C4-2B (cell line): Measurements from ENCODE around the gene TRIM29.

Experiments used
- ZFX ChIP-seq: fragments of 450-650 bp; IDR thresholded peaks from 2 replicates; pipeline ENCODE4 v1.6.1; 2017
- TF ChIP-seq, protein P1 (sequence below): fragments of 450-650 bp; conservative IDR thresholded peaks from 2 replicates; pipeline ENCODE4 v1.5.1; 2017; ENCODE audit warnings: mild to moderate bottlenecking

DNA sequence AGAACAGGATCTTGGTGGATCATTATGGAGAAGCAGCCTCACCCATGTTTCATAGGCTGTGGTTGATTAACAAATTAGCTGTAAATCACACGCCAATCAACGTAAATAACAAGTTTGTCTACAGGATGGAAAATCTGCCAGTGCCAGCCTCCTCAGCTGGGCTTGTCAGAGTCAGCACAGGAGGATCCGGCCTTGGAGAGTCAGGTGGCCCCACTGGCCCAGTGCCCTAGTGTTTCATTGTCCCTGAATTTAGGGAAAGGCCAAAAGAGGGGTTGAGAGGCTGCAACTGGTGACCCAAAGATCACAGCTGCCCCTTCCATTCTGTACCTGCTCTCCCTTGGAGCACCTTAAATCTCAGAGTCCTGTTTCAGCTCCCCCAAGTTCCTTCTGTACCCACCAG, 42.4 kb downstream of the TRIM29 start:
- TF ChIP-seq, protein P1, sequence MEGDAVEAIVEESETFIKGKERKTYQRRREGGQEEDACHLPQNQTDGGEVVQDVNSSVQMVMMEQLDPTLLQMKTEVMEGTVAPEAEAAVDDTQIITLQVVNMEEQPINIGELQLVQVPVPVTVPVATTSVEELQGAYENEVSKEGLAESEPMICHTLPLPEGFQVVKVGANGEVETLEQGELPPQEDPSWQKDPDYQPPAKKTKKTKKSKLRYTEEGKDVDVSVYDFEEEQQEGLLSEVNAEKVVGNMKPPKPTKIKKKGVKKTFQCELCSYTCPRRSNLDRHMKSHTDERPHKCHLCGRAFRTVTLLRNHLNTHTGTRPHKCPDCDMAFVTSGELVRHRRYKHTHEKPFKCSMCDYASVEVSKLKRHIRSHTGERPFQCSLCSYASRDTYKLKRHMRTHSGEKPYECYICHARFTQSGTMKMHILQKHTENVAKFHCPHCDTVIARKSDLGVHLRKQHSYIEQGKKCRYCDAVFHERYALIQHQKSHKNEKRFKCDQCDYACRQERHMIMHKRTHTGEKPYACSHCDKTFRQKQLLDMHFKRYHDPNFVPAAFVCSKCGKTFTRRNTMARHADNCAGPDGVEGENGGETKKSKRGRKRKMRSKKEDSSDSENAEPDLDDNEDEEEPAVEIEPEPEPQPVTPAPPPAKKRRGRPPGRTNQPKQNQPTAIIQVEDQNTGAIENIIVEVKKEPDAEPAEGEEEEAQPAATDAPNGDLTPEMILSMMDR: no peak
- TF ChIP-seq ZFX: no peak
